ENCODE measurements around the gene CCNG2.

The CCNG2 gene, protein sequence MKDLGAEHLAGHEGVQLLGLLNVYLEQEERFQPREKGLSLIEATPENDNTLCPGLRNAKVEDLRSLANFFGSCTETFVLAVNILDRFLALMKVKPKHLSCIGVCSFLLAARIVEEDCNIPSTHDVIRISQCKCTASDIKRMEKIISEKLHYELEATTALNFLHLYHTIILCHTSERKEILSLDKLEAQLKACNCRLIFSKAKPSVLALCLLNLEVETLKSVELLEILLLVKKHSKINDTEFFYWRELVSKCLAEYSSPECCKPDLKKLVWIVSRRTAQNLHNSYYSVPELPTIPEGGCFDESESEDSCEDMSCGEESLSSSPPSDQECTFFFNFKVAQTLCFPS

DNA sequence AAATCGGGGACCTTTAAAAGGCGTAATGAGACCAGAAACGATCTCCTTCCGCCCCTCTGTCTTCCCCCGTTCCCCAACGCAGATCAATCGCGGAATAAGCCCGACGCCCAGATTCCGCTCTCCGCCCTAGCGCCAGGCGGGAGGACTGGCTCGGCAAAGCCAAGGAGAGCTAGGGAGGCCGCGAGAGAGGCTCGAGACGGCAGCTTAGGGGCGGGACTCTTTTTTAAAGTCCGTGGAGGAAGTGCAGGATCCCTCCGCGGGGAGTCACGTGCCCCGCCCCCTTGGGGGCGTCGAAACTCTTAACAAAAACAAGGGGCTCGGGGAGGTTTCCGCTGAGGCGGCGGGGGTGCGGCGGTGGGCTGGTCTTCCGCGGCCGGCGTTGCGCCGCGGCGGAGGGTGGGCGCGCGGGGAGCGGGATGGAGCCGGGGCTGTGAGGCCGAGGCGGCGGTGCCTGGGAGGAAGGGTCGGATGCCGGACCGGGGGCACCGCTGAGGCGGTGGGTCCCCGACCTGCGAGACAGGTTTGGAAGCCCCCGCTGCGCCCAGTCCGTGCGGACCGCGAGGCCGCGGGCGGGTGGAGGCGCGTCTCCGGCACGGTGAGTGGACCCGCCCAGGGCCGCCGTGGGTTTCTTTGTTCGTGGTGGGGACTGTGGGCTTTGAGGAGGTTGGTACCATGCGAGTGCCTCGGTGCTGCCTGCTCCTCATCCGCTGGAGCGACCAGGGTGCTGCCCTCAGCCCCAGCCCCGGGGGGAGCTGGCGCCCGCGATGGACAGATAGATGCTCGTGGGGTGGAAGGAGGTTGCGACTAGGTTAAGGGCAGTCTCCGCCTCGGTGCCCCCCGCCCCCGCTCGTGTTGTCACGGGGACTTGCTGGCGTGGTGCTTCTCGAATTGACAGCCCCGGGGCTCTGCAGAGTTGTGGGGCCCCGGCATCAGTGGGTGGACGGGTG lies at the start of gene CCNG2:
Gene CCNG2, plus strand, starts transcription at position 296 of the 947 bp plus-strand sequence. CDS start 1,326 bp downstream, outside the sequence.
- Mint-ChIP-seq H3K4me1 (ENCODE audit: low read depth) (peaks cover 34% of the 10 kb centered on the region), H3K27me3 (no peaks in the 10 kb centered on the region), H3K36me3 (peaks cover 6% of the 10 kb centered on the region), H3K27ac (peak within 1 kb of the TSS; percentile 91), H3K4me3 (peak within 1 kb of the TSS; percentile 98), H3K9me3 (ENCODE audit: low read depth) (no peaks in the 10 kb centered on the region)

DNA sequence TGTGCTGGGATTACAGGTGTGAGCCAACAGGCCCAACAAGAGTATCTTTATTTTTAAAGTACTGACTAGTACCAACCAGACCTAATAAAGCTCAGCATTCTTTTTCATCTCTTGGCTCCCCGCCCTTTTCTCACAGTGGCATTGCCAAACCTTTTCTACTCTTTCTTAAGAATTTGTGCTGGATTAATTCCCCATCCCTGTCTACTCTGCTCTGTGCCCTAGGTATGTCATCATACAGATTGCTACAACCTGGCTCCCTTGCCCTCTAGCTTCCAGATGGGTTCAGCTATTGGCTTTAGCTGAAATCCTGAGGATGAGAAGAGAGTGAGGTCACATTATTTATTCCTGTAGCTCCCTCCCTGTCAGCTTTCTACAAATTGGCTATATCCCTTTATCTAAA lies 46.3 kb upstream of the CCNG2 start:
- no peaks in the 10 kb centered on the region for H3K4me1 Mint-ChIP-seq (ENCODE audit: low read depth)
- peaks cover 2% of the 10 kb centered on the region for H3K36me3 Mint-ChIP-seq
- H3K27ac Mint-ChIP-seq: no peak overlapping the region
- no peaks in the 10 kb centered on the region for H3K9me3 Mint-ChIP-seq (ENCODE audit: low read depth)
- H3K27me3 Mint-ChIP-seq: peaks cover 5% of the 10 kb centered on the region
- H3K4me3 Mint-ChIP-seq: no peak overlapping the region

DNA sequence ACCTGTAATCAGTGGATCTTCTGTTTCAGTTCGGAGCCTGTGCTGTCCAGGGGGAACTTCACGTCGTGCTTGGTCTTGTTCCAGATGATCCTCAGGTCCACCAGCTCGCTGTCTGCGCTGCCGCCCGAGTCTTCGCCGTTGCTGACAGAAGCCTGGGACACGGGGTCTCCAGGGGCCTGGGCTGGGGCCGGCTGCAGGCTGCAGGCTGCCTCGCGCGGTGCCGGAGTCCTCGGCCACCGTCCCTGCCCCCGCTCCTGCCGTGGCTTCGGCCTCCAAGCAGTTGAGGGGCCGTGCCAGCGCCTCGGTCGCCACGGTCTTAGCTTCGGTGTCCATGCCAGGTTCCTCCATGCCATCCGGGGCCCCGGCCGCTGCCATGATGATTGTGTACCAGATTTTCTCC lies 43.9 kb upstream of the CCNG2 start:
- H3K4me1 Mint-ChIP-seq (ENCODE audit: low read depth): no peaks in the 10 kb centered on the region
- peaks cover 2% of the 10 kb centered on the region for H3K36me3 Mint-ChIP-seq

DNA sequence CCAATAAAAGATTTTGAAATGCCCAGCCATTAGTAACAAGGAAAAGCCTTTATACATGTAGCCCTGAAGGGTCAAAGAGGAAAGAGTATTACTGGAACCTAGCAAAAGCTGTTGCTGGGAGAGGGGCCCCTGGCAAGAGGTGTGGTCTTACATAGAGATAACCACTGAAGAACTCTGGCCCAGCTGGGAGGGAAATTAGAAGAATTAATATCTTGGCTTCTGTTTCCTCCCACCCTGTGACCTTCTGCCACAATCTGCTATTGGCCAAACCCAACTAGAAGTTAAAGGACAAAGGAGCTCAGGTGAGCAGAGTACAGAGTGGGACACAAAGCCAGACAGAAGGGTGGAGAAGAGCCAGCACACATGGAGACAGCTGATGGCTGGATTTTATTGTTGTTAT lies 39.3 kb upstream of the CCNG2 start:
- Mint-ChIP-seq H3K4me1 (ENCODE audit: low read depth) (no peaks in the 10 kb centered on the region), H3K9me3 (ENCODE audit: low read depth) (no peaks in the 10 kb centered on the region)

More for the DNA sequence above, 43.9 kb upstream of the CCNG2 start:
- Mint-ChIP-seq H3K27ac (no peak overlapping the region), H3K27me3 (peaks cover 1% of the 10 kb centered on the region), H3K9me3 (ENCODE audit: low read depth) (no peaks in the 10 kb centered on the region), H3K4me3 (no peak overlapping the region)

DNA sequence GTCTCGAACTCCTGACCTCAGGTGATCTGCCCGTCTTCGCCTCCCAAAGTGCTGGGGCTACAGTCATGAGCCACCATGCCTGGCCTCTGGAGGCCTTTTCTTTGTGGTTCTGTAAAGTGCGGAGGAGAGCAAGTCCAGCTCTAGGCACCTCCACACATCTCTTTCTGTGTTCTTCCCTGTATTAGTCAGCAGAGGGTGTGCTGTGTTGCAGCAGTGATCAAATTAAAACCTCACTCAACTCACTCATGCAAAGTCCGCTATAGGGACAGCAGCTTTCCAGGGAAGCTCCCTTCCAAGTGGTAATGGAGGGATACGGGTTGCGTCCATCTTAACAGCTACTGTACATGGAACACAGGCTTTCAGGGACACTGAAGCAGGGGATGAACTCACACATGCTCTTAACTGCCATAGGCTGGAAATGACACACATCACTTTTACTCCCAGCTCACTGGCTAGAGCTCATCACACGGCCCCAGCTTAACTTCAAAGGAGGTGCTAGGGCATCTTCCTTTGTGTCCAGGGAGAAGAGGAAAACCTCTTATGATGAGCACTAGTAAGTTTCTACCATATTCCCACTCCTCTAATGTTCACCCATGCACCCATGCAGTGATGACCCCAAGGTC lies 36.0 kb upstream of the CCNG2 start:
- Mint-ChIP-seq H3K4me3 (no peak overlapping the region), H3K9me3 (ENCODE audit: low read depth) (no peaks in the 10 kb centered on the region), H3K27me3 (no peaks in the 10 kb centered on the region), H3K27ac (no peak overlapping the region), H3K4me1 (ENCODE audit: low read depth) (peaks cover 1% of the 10 kb centered on the region), H3K36me3 (no peaks in the 10 kb centered on the region)

More for the DNA sequence above, 39.3 kb upstream of the CCNG2 start:
- Mint-ChIP-seq H3K36me3 (peaks cover 2% of the 10 kb centered on the region), H3K27ac (no peak overlapping the region), H3K27me3 (no peaks in the 10 kb centered on the region), H3K4me3 (no peak overlapping the region)

DNA sequence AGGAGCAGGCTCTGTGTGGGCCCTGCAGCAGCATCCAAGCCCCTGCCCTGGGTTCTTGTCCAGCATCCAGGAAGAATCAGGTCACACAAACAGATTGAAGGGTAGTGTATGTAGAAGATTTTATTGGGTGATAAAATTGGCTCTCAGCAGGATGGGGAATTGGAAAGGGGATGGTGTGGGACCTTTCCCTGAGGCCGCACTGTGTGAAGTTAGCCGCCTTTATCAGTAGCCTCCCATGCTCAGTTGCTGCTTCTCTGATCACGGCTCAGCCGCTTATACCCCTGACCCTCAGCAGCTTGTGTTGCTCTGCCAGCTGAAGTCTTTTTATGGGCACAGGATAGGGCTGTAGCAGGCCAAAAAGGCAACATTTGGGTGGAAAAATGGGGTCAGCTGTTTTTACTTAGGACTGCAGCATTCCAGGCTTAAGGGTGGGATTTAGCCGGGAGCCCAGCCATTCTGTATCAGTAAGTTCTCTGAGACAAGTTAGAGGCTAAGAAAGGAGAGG lies 35.2 kb upstream of the CCNG2 start:
- no peak overlapping the region for H3K27ac Mint-ChIP-seq

DNA sequence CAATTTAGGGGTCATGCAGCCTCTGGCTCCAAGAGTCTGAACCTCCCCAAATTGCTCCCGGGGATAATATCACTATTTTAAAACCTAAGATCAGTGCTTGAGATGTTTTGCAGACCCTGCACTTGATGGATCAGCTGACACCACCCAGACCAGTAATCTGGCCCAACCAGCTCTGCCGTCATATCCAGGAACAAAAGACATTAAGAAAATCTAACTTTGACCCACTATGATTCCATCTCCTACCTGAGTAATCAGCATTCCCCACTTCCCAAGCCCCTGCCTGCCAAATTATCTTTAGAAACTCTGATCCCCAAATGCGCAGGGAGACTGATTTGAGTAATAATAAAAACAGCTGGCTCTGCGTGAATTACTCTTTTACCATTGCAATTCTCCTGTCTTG lies 34.4 kb upstream of the CCNG2 start:
- Mint-ChIP-seq H3K36me3 (no peaks in the 10 kb centered on the region), H3K27ac (no peak overlapping the region), H3K4me1 (ENCODE audit: low read depth) (peaks cover 14% of the 10 kb centered on the region), H3K27me3 (no peaks in the 10 kb centered on the region), H3K4me3 (no peak overlapping the region), H3K9me3 (ENCODE audit: low read depth) (no peaks in the 10 kb centered on the region)

More for the DNA sequence above, 35.2 kb upstream of the CCNG2 start:
- Mint-ChIP-seq H3K4me3 (no peak overlapping the region), H3K9me3 (ENCODE audit: low read depth) (no peaks in the 10 kb centered on the region), H3K27me3 (no peaks in the 10 kb centered on the region), H3K36me3 (no peaks in the 10 kb centered on the region), H3K4me1 (ENCODE audit: low read depth) (peaks cover 6% of the 10 kb centered on the region)

DNA sequence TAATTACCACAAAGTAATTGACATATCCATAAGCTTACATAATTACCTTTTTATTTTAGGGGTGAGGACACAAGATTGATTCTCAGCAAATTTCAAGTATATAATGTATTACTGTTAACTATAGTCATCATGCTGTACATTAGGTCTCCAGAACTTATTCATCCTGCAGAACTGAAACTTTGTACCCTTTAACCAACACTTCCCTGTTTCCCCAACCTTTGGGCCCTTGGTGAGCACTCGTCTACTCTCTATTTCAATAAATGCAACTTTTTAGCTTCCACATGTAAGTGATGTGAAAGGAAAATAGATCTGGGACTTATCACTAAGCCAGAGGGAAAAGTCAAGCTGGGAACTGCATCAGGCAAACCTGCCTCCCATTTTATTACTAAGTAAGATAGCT lies 33.6 kb upstream of the CCNG2 start:
- Mint-ChIP-seq H3K4me1 (ENCODE audit: low read depth) (peaks cover 20% of the 10 kb centered on the region), H3K27me3 (no peaks in the 10 kb centered on the region), H3K4me3 (no peak overlapping the region), H3K27ac (no peak overlapping the region), H3K36me3 (no peaks in the 10 kb centered on the region), H3K9me3 (ENCODE audit: low read depth) (no peaks in the 10 kb centered on the region)

DNA sequence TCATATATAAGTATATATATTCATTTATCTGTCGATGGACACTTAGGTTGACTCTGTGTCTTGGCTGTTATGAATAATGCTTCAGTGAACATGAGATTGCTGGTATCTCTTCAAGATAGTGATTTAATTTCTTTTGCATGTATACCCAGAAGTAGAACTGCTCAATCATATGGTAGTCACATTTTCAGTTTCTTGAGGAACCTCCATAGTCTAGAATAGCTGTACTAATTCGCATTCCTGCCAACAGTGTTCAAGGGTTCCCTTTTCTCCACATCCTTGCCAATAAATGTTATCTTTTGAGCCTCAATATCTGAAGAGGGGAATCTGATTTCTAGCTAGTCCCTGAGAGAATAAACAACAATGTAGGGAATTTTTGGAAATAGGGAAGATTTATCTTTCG lies 32.4 kb upstream of the CCNG2 start:
- Mint-ChIP-seq H3K27ac (no peak overlapping the region), H3K36me3 (no peaks in the 10 kb centered on the region), H3K27me3 (no peaks in the 10 kb centered on the region), H3K4me1 (ENCODE audit: low read depth) (peaks cover 20% of the 10 kb centered on the region), H3K4me3 (no peak overlapping the region), H3K9me3 (ENCODE audit: low read depth) (no peaks in the 10 kb centered on the region)

DNA sequence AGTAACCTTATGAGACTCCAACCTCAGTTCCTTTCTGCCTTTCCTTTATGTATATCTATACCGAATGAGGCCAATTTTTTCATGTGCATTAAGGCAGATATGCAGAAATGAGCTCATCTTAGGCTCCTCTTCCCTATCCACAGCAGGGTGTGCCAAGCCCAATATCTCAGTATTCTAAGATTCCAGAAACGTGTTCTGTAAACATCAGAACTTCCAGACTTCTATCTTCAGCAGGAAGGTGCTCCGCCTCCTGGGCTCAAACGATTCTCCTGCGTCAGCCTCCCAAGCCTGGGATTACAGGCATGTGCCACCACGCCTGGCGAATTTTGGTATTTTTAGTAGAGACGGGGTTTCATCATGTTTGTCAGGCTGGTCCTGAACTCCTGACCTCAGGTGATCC lies 31.0 kb upstream of the CCNG2 start:
- Mint-ChIP-seq H3K27me3 (no peaks in the 10 kb centered on the region), H3K27ac (no peak overlapping the region), H3K4me3 (no peak overlapping the region), H3K9me3 (ENCODE audit: low read depth) (no peaks in the 10 kb centered on the region), H3K4me1 (ENCODE audit: low read depth) (peaks cover 20% of the 10 kb centered on the region), H3K36me3 (no peaks in the 10 kb centered on the region)

DNA sequence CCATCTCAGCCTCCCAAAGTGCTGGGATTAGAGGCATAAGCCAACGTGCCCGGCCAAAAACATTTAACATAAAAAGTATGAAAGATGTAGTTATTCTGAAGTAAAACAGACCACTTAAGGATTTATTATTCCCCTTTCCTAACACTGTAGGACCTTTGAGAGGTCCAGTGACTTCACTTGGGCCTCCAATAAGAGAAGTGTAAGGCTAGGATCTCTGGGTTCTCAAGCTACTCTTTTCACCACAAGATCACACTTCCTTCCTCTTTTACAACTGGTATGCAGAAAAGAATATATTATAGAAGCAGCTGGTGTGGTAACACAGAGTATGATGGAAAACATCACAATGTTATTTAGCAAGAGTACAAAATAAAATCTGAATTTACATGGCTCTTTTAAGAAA lies 30.2 kb upstream of the CCNG2 start:
- no peaks in the 10 kb centered on the region for H3K9me3 Mint-ChIP-seq (ENCODE audit: low read depth)
- no peak overlapping the region for H3K27ac Mint-ChIP-seq
- H3K27me3 Mint-ChIP-seq: no peaks in the 10 kb centered on the region
- H3K4me1 Mint-ChIP-seq (ENCODE audit: low read depth): peaks cover 20% of the 10 kb centered on the region
- H3K4me3 Mint-ChIP-seq: no peak overlapping the region
- H3K36me3 Mint-ChIP-seq: no peaks in the 10 kb centered on the region

DNA sequence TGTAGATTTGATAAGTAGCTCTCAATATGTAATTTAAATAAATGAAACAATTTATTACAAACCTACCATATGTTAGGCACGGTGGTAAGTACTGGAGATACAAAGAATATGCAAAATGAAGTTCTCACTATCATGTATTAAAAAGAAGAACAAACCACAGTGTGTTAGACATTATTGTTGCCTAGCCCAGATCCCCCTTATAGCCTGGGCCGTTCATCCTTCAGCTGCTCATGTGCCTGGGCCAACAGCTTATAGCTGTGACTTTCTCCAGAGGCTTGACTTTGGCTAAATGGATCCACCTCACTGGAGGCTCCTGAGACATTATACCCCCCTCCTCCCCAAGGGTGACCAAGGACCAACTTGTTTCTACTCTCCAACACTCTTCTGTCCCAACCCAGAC lies 29.8 kb upstream of the CCNG2 start:
- no peaks in the 10 kb centered on the region for H3K9me3 Mint-ChIP-seq (ENCODE audit: low read depth)
- no peak overlapping the region for H3K4me3 Mint-ChIP-seq
- H3K36me3 Mint-ChIP-seq: no peaks in the 10 kb centered on the region
- peaks cover 20% of the 10 kb centered on the region for H3K4me1 Mint-ChIP-seq (ENCODE audit: low read depth)
- peak overlapping the region; percentile 19 for H3K27ac Mint-ChIP-seq
- no peaks in the 10 kb centered on the region for H3K27me3 Mint-ChIP-seq

DNA sequence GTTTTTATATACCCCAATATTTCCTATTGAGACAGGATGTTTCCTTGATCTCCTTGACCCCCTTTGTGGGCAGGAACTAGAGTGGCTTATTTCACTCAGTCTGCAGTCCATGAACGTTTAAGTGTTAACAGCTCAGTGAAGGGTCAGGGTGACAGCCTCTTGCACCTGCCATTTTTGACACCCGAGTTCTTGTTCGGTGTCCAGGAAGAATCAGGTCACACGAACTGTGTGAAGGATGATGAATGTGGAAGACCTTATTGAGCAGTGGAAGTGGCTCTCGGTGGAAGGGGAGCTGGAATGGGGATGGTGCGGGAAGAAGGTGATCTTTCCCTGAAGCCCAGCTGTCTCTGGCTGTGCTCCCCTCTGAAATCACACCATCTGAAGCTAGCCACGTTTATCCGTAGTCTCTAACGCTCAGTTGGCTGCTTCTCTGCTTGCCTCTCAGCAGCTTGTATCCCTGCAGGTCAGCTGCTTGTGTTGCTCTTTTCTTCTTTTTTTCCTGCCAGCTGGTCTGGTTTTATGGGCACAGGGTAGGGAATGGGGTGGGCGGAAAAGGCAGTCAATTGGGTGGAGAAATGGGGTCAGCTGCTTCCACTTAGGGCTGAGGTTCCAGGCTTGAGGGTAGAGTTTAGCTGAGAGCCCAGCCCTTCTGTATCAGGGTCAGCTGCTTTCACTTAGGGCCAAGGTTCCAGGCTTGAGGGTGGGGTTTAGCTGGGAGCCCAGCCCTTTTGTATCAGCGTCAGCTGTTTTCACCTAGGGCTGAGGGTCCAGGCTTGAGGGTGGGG lies 29.0 kb upstream of the CCNG2 start:
- Mint-ChIP-seq H3K9me3 (ENCODE audit: low read depth) (no peaks in the 10 kb centered on the region), H3K4me3 (no peak overlapping the region), H3K27ac (no peak overlapping the region), H3K36me3 (no peaks in the 10 kb centered on the region), H3K27me3 (no peaks in the 10 kb centered on the region), H3K4me1 (ENCODE audit: low read depth) (peaks cover 20% of the 10 kb centered on the region)

DNA sequence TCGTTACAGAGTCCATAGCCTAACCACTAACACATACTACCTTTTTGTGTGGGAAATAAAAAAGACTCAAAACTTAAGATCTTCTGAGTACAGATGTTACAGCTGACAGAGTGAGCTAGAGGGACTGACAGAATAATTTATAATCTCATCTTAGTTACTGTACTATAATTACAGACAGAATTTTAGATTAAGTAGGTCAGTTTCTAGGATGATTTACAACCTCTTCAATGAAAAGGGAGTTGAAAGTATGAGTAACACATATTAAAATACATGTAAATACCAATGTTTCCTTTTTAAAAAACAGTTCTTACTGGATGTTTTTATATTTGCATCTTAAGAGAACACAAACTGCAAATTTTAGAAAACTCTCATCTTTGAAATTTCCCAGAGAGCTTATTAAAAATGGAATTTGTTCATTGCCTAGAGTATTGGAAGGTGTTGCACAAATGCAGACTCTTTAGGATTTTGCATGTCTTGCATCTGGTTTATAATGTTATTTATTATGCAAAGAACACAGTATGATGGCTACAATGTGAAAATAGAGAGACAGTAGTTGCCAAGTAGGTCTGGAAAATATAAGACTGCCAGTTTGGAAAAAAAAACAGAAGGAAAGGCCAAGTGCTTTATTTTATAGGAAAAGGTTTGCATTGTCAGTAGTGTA lies 24.2 kb upstream of the CCNG2 start:
- Mint-ChIP-seq H3K4me1 (ENCODE audit: low read depth) (peaks cover 4% of the 10 kb centered on the region), H3K27me3 (no peaks in the 10 kb centered on the region), H3K9me3 (ENCODE audit: low read depth) (no peaks in the 10 kb centered on the region), H3K4me3 (no peak overlapping the region), H3K27ac (no peak overlapping the region), H3K36me3 (no peaks in the 10 kb centered on the region)

Data from activated naive CD8-positive, alpha-beta T cell (primary cell).